Measurements from ENCODE around the gene FXYD4.

Gene FXYD4

GRCh38 chr10:43360086-43360485, 11.3 kb upstream of the FXYD4 start:
- H3K9me3 ChIP-seq (ENCODE audit: insufficient read depth, low read depth, low read length) = no peaks in the 10 kb centered on the region
- no peak overlapping the region; the same call in 1 of the 2 replicates for H2AFZ ChIP-seq (ENCODE audit: low read length)
- H3K79me2 ChIP-seq (ENCODE audit: insufficient read depth, low read length) = no peaks in the 10 kb centered on the region

GRCh38 chr10:43361547-43362190, 9.8 kb upstream of the FXYD4 start:
- Histone ChIP-seq H3K4me3 (ENCODE audit: low read length, poor library complexity, severe bottlenecking) (no peak overlapping the region), H3K4me2 (ENCODE audit: low read depth, low read length, poor library complexity, severe bottlenecking) (no peak overlapping the region), H3K9me2 (replicated peaks; ENCODE audit: low read depth, low read length) (no peaks in the 10 kb centered on the region), H3K79me2 (ENCODE audit: insufficient read depth, low read length) (no peaks in the 10 kb centered on the region), H3F3A (ENCODE audit: low read depth) (no peaks in the 10 kb centered on the region), H3K9me3 (ENCODE audit: insufficient read depth, low read depth, low read length) (no peaks in the 10 kb centered on the region), H2AFZ (ENCODE audit: low read length) (no peak overlapping the region), H3K27me3 (ENCODE audit: insufficient read depth, low read length, poor library complexity, severe bottlenecking) (no peaks in the 10 kb centered on the region), H3K4me1 (ENCODE audit: insufficient read depth, low read length, poor library complexity, severe bottlenecking) (no peaks in the 10 kb centered on the region), H4K20me1 (ENCODE audit: insufficient read depth, low read length, poor library complexity, severe bottlenecking) (no peaks in the 10 kb centered on the region), H3K9ac (ENCODE audit: low read depth, low read length, poor library complexity, severe bottlenecking) (no peak overlapping the region), H3K36me3 (ENCODE audit: insufficient read depth, low read length) (no peaks in the 10 kb centered on the region)
- TF ChIP-seq EZH2phosphoT487 (IDR thresholded peaks at IDR 0.05; ENCODE audit: borderline replicate concordance) (no peak), CTCF (conservative IDR thresholded peaks at IDR 0.05; ENCODE audit: low read length) (no peak)

More at GRCh38 chr10:43360086-43360485, 11.3 kb upstream of the FXYD4 start:
- TF ChIP-seq EZH2phosphoT487 (IDR thresholded peaks at IDR 0.05; ENCODE audit: borderline replicate concordance) (no peak), CTCF (conservative IDR thresholded peaks at IDR 0.05; ENCODE audit: low read length) (no peak)
- Histone ChIP-seq H3K36me3 (ENCODE audit: insufficient read depth, low read length) (no peaks in the 10 kb centered on the region), H3K4me1 (ENCODE audit: insufficient read depth, low read length, poor library complexity, severe bottlenecking) (peaks cover 5% of the 10 kb centered on the region), H3F3A (ENCODE audit: low read depth) (no peaks in the 10 kb centered on the region), H3K4me3 (ENCODE audit: low read length, poor library complexity, severe bottlenecking) (no peak overlapping the region), H3K4me2 (ENCODE audit: low read depth, low read length, poor library complexity, severe bottlenecking) (no peak overlapping the region), H4K20me1 (ENCODE audit: insufficient read depth, low read length, poor library complexity, severe bottlenecking) (no peaks in the 10 kb centered on the region), H3K9me2 (replicated peaks; ENCODE audit: low read depth, low read length) (no peaks in the 10 kb centered on the region), H3K9ac (ENCODE audit: low read depth, low read length, poor library complexity, severe bottlenecking) (no peak overlapping the region), H3K27me3 (ENCODE audit: insufficient read depth, low read length, poor library complexity, severe bottlenecking) (no peaks in the 10 kb centered on the region)

GRCh38 chr10:43362191-43362839, 9.1 kb upstream of the FXYD4 start:
- Histone ChIP-seq H3K9me3 (ENCODE audit: insufficient read depth, low read depth, low read length) (no peaks in the 10 kb centered on the region), H3K4me2 (ENCODE audit: low read depth, low read length, poor library complexity, severe bottlenecking) (no peak overlapping the region), H3K79me2 (ENCODE audit: insufficient read depth, low read length) (no peaks in the 10 kb centered on the region), H3K4me3 (ENCODE audit: low read length, poor library complexity, severe bottlenecking) (no peak overlapping the region), H3K9me2 (replicated peaks; ENCODE audit: low read depth, low read length) (no peaks in the 10 kb centered on the region), H2AFZ (ENCODE audit: low read length) (no peak overlapping the region), H3F3A (ENCODE audit: low read depth) (no peaks in the 10 kb centered on the region), H3K36me3 (ENCODE audit: insufficient read depth, low read length) (no peaks in the 10 kb centered on the region), H3K9ac (ENCODE audit: low read depth, low read length, poor library complexity, severe bottlenecking) (no peak overlapping the region), H4K20me1 (ENCODE audit: insufficient read depth, low read length, poor library complexity, severe bottlenecking) (no peaks in the 10 kb centered on the region), H3K4me1 (ENCODE audit: insufficient read depth, low read length, poor library complexity, severe bottlenecking) (no peaks in the 10 kb centered on the region), H3K27me3 (ENCODE audit: insufficient read depth, low read length, poor library complexity, severe bottlenecking) (no peaks in the 10 kb centered on the region)
- TF ChIP-seq CTCF (conservative IDR thresholded peaks at IDR 0.05; ENCODE audit: low read length) (no peak), EZH2phosphoT487 (IDR thresholded peaks at IDR 0.05; ENCODE audit: borderline replicate concordance) (no peak)
